GM19452 (cell line): ENCODE data around the gene ENSA.
"Not testable (repeated sequence)": the region's sequence is repeated elsewhere in the genome, so short reads cannot be mapped to it uniquely, and the experiment has no call there.

ENCODE experiments used
- ATAC-seq: cut with Tn5 transposase; IDR thresholded peaks from one replicate; pipeline ENCODE4 v1.9.1; 2021; ENCODE audit not compliant: unreplicated experiment

ENSA gene

DNA sequence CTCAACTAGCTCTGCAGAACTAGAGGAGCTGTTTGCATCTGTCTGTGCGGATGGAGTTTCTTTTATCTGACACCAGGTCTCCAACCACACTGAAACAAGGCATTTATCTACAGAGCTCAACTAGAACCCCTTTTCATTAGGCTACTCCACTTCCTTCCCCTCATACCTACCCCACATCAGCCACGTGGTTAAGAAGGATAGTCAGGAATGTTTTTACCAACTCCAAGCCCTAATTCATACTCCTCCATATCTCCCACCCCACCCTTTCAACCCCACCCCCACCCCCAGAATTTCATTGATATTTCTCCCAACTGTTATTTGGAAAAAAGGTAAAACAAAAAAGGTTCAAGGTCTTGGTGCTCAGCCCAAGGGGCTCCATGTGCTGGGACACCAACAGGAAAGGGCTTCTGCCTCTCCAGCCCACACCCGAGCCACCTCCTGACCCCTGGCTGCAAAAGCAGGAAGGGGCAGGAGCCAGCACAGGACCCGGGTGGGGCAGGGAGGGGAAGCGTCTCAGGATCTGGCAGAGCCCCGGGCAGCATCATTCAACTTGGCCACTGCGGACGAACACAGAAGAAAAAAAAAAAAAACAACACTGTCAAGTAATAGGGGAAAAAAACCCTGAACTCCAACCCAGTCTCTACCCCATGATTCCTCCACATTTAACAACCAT lies 7.0 kb downstream of the ENSA start:
- no peak for ATAC-seq

DNA sequence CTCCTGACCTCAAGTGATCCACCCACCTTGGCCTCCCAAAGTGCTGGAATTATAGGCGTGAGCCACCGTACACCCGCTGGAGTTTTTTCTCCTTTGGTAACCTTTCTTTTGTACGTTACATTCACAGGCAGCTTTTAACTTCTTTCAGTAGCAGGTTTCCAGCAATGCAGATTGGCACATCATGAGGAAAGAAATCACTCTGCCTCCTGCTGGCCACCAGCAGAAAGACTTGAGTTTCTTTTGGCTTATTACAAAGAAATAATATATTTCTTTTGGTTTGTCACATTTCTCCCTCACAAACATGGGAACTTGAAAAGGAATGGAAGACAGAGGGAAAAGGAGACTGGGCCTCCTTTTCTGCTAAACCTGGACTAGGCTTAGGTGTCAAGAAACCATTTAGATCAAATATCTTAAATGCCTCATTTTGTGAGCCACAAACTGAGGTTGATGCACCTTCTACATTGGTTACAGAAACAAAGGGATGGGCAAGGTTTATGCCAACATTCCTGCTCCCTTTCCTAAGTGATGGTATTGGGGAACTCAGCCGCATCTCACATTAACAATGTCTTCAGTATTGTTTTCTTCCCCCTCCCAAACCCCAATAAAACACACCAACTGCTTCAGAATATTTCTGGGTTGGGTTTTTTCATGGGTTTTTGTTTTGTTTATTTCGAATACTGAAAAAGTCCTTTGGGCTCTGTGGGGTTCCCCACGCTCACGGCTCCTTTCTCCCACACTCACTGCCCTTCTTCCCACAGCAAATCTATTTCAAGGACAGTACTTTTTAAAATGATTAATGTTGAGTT lies 7.7 kb downstream of the ENSA start:
- ATAC-seq = no peak

DNA sequence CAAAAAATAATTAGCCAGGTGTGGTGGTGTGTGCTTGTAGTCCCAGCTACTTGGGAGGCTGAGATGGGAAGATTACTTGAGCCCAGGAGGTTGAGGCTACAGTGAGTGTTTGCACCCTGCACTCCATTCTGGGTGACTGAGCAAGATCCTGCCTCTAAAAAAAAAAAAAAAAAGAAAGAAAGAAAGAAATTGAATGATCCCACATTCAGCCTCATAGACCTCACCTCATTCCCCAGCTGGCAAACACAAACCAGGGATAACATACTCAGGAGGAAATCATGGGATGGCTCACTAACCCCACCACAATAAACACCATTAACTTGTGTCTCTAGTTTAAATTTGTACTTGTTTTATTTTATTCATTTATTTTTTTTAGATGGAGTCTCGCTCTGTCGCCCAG lies 8.5 kb downstream of the ENSA start:
- ATAC-seq = no peak

DNA sequence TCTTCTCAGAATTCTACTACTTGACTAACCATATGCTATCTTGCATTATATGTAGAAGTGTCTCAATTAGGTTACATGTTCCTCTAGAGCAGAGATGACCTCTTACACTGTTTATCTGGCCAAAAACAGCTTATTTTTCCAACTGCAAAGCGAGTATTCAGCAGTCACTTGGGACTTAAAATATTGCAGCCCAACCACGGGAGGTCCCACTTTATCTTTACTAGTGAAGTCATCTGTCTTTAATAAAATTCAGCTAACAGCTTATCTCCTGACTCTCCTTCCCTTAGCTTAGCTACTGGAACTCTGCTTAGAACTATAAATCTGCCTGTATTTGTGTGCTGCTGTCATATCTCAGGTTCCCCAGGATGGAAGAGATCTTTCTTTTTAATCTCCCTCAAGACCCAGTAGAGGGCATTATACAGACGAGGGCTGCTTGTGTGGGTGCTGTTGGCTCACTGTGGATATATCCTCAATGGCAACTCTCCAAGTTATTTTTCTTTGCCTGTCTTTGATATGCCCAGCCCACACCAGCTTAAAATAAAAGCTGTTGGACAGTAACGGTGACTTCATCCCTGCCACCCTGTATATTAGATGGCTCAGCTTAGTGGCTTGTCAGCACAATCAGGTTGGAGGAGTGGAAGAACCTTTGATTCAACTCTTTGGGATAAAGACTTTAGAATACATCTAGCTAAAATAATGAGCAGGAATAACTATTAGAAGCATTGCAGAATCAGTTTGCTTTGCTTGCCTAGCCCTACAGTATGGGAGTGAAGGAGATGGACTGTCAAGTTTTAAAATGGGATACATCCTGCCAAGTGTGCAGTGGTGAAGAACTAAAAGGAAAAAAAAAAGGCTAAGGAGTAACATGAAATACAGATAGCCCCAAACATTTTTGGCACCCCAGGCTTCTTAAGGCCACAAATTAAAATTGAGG lies 9.6 kb downstream of the ENSA start:
- no peak for ATAC-seq

DNA sequence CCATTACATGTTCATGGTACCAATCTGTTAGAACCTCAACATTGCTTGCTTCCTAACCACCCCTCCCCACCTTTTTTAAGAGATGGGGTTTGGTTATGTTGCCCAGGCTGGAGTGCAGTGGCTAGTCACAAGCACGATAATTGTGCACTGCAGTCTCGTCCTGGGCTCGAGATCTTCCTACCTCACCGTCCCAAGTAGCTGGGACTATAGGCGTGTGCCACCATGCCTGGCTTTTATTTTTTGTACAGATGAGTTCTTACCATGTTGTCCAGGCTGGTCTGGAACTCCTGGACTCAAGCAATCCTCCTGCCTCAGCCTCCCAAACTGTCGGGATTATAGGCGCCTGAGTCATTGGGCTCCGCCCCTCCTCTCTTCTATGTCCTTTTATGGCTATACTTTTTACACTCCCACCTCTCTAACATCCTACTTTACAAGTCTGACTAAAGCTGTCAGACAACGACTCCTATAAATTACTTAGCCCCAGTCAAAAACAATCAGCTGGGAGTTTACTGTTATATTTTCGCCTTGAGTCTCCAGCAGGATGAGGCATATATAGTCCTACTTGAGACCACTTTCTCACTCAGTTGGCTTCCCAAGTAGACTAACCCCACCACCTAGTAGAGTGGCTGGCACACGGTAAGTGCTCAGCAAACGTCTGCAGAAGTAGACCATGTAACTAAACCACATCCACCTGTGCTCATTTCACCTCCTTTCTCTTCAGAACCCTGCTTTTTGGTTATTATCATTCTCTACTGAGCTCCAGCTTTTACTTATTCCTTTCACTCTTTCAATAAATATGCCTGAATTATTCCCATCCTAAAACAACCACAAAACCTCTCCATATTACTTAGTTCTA lies 13.8 kb downstream of the ENSA start:
- ATAC-seq = no peak

DNA sequence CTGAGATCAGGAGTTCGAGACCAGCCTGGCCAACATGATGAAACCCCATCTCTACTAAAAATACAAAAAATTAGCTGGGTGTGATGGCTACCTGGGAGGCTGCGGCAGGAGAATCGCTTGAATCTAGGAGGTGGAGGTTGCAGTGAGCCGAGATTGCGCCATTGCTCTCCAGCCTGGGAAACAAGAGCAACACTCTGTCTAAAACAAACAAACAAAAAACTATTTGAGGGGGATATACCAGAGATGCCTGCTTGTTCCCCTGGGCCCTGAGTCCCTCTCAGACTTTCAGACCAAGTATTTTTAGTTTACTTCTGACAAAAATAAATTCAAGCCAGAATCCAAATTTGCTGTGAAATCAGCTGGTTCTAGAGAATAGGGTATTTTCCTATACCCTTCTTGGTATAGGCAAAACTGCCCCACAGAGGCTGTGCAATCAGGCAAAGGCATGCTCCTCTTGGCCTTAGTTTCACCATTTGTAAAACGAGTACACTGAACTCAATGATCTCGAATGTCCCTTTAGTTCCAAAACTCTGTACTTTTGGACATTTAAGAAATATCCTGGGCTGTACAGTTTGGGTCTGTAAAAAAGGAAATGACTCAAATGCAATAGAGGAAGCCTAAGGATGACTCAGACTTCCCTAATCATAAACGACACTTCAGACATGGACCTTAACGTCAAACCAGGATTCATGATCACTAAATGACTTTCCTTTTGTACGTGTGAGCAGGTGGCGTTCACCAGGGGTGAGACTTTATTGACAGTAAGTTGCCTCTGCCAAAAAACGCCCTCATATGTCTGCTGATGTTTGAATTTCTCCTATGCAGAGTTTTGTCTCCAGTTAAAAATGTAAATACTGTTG lies 16.1 kb downstream of the ENSA start:
- ATAC-seq = peak; percentile 58

DNA sequence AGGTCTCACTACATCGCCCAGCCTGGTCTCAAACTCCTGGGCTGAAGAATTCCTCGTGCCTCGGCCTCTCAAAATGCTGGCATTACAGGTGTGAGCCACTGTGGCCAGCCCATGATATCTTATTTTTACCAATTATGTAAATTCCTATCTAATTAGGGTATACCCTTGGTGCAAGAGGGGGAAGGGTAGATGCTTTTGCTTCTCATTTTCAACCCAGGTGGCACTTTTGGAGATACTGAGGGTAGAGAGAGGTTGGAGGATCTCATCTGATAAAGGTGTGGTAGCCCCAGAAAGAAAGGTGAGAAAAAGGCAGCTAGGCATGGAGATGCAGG lies 17.4 kb downstream of the ENSA start:
- no peak for ATAC-seq

DNA sequence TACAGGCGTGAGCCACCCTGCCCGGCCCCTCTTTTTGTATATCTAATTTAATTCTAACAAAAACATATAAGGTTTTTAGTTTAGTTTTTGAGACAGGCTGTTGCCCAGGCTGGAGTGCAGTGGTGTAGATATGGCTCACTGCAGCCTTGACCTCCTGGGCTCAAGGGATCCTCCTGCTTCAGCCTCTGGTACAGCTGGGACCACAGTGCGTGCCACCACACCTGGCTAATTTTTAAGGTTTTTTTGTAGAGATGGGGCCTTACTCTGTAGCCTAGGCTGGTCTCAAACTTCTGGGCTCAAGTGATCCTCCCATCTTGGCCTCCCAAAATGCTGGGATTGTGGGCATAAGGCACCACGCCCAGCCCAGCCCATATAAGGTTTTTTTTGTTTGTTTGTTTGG lies 18.8 kb downstream of the ENSA start:
- no peak for ATAC-seq

DNA sequence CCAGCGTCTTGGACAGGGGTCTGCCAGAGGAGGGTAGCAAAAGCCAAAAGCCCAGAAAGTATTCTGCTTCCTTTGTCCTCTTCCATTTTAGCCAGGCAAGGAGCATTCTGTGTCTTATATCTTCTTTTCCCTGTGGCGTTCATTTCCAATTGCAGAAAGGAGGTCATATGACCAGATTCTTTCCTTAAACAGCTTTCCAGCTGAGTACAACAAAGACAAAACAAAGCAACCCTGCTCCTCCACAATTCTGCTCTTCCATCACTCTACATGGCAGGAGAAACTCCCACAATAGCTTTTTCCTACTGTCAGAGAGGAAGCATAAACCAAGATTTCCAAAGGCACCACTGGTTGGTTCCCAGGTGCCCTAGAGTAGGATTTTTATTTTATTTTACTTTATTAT lies 19.7 kb downstream of the ENSA start:
- no peak for ATAC-seq

DNA sequence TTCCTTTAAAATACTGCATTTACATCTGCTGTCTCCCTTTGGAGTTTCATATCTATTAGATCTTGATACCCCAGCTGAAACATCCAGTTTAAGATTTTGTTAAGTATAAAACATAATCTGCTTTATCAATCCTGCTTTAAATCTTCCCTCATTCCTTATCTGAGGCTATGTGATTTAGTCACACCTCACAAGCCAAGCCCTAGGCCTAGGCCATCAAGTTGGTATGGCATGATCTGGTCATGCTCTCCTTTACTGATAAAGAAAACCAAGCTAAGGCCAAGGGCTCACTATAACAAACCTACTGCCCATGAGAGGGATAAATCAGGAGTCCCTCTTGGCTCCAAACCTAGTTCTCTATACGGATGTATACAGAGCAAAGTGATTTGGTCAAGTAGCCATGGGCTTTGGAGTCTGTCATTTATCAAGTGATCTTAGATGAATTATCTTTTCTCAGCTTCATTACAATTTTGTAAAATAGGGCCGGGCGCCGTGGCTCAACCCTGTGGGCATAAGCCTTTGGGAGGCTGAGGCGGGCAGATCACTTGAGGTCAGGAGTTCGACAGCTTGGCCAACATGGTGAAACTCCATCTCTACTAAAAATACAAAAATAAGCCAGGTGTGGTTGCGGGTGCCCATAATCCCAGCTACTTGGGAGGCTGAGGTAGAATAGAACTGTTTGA lies 22.8 kb downstream of the ENSA start:
- ATAC-seq = no peak

DNA sequence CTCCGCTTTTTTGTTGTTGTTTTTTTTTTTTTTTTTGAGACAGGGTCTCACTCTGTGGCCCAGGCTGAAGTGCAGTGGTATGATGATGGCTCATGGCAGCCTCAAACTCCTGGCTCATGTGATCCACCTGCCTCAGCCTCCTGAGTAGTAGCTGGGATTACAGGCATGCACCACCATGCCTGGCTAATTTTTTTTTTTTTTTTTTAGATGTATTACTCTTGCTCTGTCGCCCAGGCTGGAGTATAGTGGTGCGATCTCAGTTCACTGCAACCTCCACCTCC lies 24.0 kb downstream of the ENSA start:
- ATAC-seq = not testable (repeated sequence)

DNA sequence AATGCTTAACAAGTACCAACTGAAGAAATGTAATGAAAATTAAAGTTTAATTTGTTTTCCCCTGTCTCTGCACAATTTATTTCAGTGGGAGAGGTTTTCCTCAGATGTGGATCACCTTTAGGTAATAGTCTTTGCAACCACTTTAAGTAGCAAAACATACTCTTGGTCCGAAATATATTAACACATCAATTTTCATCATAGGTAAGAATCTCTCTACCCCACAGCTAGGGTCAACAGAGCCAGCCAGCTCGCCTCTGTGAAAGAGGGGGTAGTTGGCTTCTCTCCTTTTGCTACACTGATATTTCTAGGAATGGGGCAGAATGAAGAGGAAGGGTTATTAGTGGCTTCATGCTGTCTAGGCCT lies 25.2 kb downstream of the ENSA start:
- ATAC-seq = no peak

DNA sequence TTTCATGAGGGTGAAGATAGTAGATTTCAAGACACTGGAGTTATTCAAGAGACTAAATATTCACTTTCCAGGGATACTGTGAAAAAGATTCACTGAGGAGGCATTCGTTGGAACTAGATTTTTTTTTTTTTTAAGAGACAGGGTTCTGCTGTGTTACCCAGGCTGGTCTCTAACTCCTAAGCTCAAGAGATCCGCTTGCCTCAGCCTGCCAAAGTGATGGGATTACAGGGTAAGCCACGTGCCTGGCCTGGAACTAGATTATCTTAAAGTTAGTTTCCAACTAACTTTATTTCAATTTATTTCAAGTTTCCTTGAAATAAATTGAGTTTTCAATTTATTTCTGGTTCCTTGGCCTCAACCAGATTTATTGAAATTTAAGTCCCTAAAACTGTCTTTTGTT lies 25.7 kb downstream of the ENSA start:
- no peak for ATAC-seq

DNA sequence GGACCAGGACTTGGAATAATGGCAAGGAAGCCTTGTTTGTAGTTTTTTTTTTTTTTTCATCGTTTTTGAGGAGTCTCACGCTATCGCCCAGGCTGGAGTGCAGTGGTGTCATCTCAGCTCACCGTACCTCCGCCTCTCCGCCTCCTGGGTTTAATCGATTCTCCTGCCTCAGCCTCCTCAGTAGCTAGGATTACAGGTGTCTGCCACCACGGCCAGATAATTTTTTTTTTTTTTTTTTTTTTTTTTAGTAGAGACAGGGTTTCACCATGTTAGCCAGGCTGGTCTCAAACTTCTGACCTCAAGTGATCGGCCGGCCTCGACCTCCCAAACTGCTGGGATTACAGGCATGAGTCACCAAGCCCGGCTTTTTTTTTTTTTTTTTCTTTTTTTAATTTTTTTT lies 27.0 kb downstream of the ENSA start:
- ATAC-seq = not testable (repeated sequence)

DNA sequence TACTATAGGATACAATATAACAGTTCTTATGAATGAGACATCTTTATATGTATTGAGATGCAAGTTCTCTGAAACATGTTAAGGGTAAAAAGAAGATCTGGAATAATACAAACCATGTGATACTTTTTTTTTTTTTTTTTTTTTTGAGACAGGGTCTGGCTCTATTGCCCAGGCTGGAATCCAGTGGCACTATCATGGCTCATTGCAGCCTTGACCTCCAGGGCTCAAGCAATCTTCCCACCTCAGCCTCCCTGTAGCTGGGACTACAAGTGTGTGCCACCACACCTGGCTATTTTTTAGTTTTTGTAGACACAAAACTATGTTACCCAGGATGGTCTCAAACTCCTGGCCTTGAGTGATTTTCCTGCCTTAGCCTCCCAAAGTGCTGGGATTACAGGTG lies 27.9 kb downstream of the ENSA start:
- ATAC-seq = no peak

DNA sequence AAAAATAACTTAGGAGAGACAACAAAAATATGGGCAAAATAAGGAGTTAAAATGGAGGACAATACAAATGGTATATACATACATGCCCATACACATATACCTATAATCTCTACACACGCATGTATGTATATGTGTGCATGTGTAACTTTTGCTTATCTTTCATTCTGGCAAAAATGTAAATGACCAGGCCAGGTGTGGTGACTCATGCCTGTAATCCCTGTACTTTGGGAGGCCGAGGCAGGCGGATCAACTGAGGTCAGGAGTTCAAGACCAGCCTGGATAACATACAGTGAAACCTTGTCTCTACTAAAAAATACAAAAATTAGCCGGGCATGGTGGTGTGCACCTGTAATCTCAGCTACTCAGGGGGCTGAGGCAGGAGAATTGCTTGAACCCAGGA lies 31.1 kb downstream of the ENSA start:
- not testable (repeated sequence) for ATAC-seq

DNA sequence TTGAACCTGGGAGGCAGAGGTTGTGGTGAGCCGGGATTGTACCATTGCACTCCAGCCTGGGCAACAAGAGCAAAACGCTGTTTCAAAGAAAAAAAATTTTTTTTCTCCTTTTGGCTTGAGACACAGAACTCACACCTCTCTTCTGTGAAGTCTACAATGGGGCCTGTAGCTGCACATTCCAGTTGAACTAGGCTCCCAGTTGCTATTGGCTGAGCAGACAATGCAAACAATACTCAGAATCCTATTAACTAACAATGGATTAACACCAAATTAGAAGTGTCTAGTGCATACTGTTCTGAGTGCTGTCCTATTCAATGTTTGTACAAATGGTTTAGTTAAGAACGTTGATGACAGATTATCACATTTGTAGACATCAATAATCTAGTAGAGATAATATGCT lies 32.4 kb downstream of the ENSA start:
- no peak for ATAC-seq

DNA sequence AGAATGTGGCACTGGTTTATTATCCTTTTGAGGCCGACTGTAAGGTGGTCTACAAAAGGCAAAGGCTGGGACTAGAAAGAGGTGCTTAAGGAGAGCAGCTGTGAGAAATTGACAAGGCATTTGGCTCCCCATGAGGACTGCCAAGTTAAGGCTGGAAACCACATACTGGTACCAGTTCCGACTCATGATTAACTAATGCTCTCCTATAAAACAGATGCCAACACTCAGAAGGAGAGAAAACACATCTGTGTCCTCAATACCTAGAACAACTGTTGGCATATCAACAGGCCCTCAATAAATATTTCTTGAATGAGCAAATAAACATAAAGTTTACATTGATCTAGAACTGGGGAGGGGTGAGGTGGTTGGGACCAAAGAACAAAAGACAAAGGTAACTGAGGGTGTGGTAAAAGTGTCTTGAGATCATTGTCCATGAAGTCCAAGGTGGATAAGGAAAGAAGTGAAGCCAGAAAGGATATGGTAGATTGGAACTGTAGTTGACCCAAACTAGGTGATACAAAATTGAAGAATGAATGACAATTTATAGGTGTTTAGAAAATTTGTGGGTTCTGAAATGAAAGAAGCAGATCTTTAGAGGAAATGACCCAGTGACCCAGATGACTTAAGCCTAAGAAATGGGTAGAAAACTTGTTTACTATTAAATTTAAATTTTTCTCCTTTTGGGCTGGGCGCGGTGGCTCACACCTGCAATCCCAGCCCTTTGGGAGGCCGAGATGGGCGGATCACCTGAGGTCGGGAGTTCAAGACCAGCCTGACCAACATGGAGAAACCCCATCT lies 33.1 kb downstream of the ENSA start:
- no peak for ATAC-seq

DNA sequence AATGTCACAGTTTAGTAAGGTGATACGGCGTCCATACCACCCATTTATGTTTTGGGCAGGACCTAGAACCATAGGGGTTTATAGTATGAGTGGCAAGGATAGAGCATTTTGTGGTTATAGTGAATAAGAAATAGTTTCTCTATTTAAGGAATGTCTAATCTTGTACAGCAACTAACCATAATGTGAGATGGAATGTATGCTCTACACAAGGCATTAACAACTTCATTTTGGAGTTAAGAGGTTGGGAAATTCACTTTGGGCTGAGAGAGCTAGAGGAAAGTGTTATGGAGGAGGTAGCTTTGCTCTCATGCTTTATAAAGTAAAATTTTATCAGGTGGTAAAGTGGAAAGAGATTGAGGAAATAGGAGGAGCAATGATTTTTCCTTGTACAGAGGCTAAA lies 47.0 kb downstream of the ENSA start:
- ATAC-seq = no peak
